ENCODE data around the gene HOXA2. TPM values are rescaled to one million over a fixed set of nuclear protein-coding genes. Genes with fewer than 3 reads are reported as not detected.

The HOXA2 gene
- total RNA-seq, 4 donors from 2014 or later: 0.27 to 3.6 (median 1.5) TPM

GRCh38 chr7:27111751-27112277 lies 9.3 kb upstream of the HOXA2 start:
- peaks cover 12 to 74% (median 41%) of the 10 kb centered on the region in 3 donors for H3K4me1 ChIP-seq
- intact Hi-C loops (cut with DNase I): no loop called here
- H3K36me3 ChIP-seq: no peaks in the 10 kb centered on the region
- H3K9me3 ChIP-seq: no peaks in the 10 kb centered on the region
- no peak for DNase-seq
- H3K27ac ChIP-seq: peak overlapping the region; percentile 96 to 99 (median 99)
- H3K27me3 ChIP-seq: no peaks in the 10 kb centered on the region
- WGBS, 2 donors: 9 to 31% methylated on average over 3 to 4 of the region's 4 CpGs
- TF ChIP-seq POLR2A (IDR thresholded peaks at IDR 0.05) (no peak), CTCF (IDR thresholded peaks at IDR 0.05) (no peak)
- H3K4me3 ChIP-seq: peak overlapping the region in 3 of 4 donors; percentile 70 to 91 (median 82)

- Histone ChIP-seq H3K9me3 (no peaks in the 10 kb centered on the region), H3K27ac (peak overlapping the region; percentile 96 to 99 (median 99)), H3K4me3 (peak overlapping the region; percentile 18 to 91 (median 63)), H3K27me3 (no peaks in the 10 kb centered on the region), H3K36me3 (no peaks in the 10 kb centered on the region), H3K4me1 (peaks cover 12 to 74% (median 44%) of the 10 kb centered on the region in 3 donors)
- DNase-seq: no peak
- 9 to 31% methylated on average over 5 to 6 of the region's 6 CpGs for WGBS, 2 donors
- intact Hi-C loops (cut with DNase I): no loop called here
- TF ChIP-seq POLR2A (IDR thresholded peaks at IDR 0.05) (no peak), CTCF (IDR thresholded peaks at IDR 0.05) (peak in 2 of 6 experiments; percentile 11 to 17)
Observed at GRCh38 chr7:27111042-27111750, 8.7 kb upstream of the HOXA2 start.

GRCh38 chr7:27110186-27111031 lies 7.9 kb upstream of the HOXA2 start:
- DNase-seq: no peak
- Histone ChIP-seq H3K36me3 (no peaks in the 10 kb centered on the region), H3K9me3 (no peaks in the 10 kb centered on the region), H3K4me1 (peaks cover 12 to 82% (median 48%) of the 10 kb centered on the region in 3 donors), H3K27me3 (no peaks in the 10 kb centered on the region), H3K27ac (peak overlapping the region; percentile 96 to 99 (median 99)), H3K4me3 (peak overlapping the region; percentile 18 to 91 (median 63))
- WGBS, 2 donors: 25 to 50% methylated on average over 7 to 29 of the region's 66 CpGs
- intact Hi-C loops (cut with DNase I): no loop called here
- peak in 1 of 6 experiments; percentile 9 for TF ChIP-seq CTCF (IDR thresholded peaks at IDR 0.05)
- peak in 2 of 4 donors; percentile 27 to 33 for TF ChIP-seq POLR2A (IDR thresholded peaks at IDR 0.05)

- H3K27me3 ChIP-seq: no peaks in the 10 kb centered on the region
- peak overlapping the region; percentile 96 to 99 (median 99) for H3K27ac ChIP-seq
- DNase-seq: no peak
- H3K4me1 ChIP-seq: peaks cover 12 to 87% (median 53%) of the 10 kb centered on the region in 3 donors
- TF ChIP-seq CTCF (IDR thresholded peaks at IDR 0.05): no peak
- TF ChIP-seq POLR2A (IDR thresholded peaks at IDR 0.05): no peak
- WGBS, 2 donors: 75% methylated on average over 4 of the region's 4 CpGs; no CpG with 5 or more reads in 1 of the 2 donors
- intact Hi-C loops (cut with DNase I): no loop called here
- H3K36me3 ChIP-seq: no peaks in the 10 kb centered on the region
- peak overlapping the region in 3 of 4 donors; percentile 44 to 91 (median 82) for H3K4me3 ChIP-seq
- no peaks in the 10 kb centered on the region for H3K9me3 ChIP-seq
Observed at GRCh38 chr7:27109466-27110185, 7.1 kb upstream of the HOXA2 start.
